Transverse colon (tissue), 4 donors: ENCODE data around the gene SDHB.

Experiments used
- CTCF ChIP-seq, 5 experiments: fragments of 200-600 bp in 3 of 5; fragments of 450-650 bp in 2 of 5; sonication (generic) in 3 of 5; IDR thresholded peaks; 1 replicate in 2 of 5; 2 replicates in 3 of 5; pipeline ENCODE4 v1.5.1; 2016 to 2017; ENCODE audit warnings: antibody characterized with exemption in 5 of 5, inconsistent platforms in 3 of 5, mild to moderate bottlenecking in 2 of 5, moderate library complexity in 1 of 5
- POLR2AphosphoS5 ChIP-seq, 3 donors: sonication (generic); formaldehyde crosslinking; IDR thresholded peaks; one replicate each; pipeline ENCODE4 v1.6.1; 2016; ENCODE audit warnings: antibody characterized with exemption in 3 of 3

GRCh38 chr1:17016317-17016661 is 37.5 kb downstream of the SDHB start:
- TF ChIP-seq POLR2AphosphoS5 (IDR thresholded peaks at IDR 0.05) (no peak), CTCF (IDR thresholded peaks at IDR 0.05) (no peak)
